GM12892 (cell line): Measurements from ENCODE around the gene RASA3.

Experiments
- DNase-seq: peaks from one replicate; pipeline ENCODE4 v3.0.0; 2011; ENCODE audit not compliant: insufficient read length
- FAIRE-seq: peaks from 2 replicates; lab custom pipeline; 2011; peaks lifted over from hg19 to GRCh38; lab: Jason Lieb, UNC
- POLR2A ChIP-seq: IDR thresholded peaks from 2 replicates; pipeline ENCODE4 v1.6.1; 2011; ENCODE audit warnings: low read depth, low read length, control low read depth
- POLR2AphosphoS5 ChIP-seq: IDR thresholded peaks from 2 replicates; pipeline ENCODE4 v1.6.1; 2011; ENCODE audit warnings: low read depth, low read length, control low read depth
- TAF1 ChIP-seq: IDR thresholded peaks from 2 replicates; pipeline ENCODE4 v1.6.1; 2011; ENCODE audit warnings: low read depth, mild to moderate bottlenecking, control low read depth, low read length, borderline replicate concordance

Gene RASA3

GRCh38 chr13:114032126-114032799, 100.2 kb downstream of the RASA3 start:
- DNase-seq = no peak
- TF ChIP-seq TAF1 (no peak), POLR2AphosphoS5 (no peak), POLR2A (no peak)
- FAIRE-seq = no peak

GRCh38 chr13:114031631-114032030, 100.8 kb downstream of the RASA3 start:
- FAIRE-seq (no peak), DNase-seq (no peak)
- TF ChIP-seq POLR2AphosphoS5 (no peak), TAF1 (no peak), POLR2A (no peak)

GRCh38 chr13:114030666-114031610, 101.5 kb downstream of the RASA3 start:
- TF ChIP-seq TAF1 (no peak), POLR2A (no peak), POLR2AphosphoS5 (no peak)
- DNase-seq (no peak), FAIRE-seq (no peak)

DNA sequence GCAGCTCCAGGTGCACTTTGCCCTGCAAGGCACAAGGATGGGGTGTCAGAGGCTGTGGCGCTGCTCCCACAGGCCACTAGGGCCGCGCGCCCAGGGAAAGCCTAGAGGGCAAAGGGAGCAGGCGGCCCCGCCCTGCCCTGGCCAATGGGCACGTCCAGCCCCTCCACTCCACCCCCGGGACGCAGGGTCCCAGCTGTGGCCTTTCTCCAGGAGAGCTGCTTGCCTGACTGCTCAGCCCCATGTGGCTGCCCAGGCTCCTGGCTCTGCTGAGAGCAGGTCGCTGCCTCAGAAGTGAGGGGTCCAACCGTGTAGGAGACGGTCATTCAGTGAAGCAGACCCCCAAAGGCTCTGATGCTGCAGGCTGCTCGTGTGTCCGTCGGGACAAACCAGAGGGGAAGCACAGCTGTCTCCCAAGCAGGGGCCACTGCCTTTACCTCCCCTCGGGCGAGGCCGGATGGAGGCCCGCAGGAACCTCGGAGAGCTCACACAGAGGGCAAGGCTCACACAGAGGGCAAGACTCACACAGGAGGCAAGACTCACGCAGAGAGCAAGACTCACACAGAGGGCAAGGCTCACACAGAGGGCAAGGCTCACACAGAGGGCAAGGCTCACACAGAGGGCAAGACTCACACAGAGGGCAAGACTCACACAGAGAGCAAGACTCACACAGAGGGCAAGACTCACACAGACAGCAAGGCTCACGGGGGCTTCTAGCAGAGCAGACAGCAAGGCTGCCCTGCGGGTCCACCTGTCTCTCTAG, 102.4 kb downstream of the RASA3 start:
- DNase-seq (no peak), FAIRE-seq (no peak)
- TF ChIP-seq POLR2AphosphoS5 (no peak), TAF1 (no peak), POLR2A (no peak)

DNA sequence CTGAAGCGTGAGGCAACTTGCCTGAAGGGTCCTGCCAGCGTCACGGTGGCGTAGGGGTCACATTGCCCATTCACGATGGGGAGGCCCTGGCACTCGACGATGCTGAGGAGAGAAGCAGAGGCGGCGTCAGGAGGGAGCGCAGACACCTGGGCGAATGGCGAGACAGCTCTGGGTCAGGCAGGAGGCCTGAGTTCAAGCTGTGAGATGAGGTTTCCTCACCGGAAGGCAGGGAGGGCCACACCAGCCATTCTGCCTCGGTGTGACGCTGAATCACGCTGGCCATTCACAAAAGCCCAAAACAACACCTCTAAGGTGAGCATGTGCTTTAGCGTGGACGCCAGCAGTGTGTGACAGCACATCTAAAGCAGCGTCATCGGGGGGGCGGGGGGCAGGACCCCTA, 104.6 kb downstream of the RASA3 start:
- FAIRE-seq (peak; percentile 21), DNase-seq (no peak)
- TF ChIP-seq TAF1 (no peak), POLR2AphosphoS5 (no peak), POLR2A (no peak)

GRCh38 chr13:114027046-114027715, 105.2 kb downstream of the RASA3 start:
- DNase-seq (no peak), FAIRE-seq (no peak)
- TF ChIP-seq POLR2AphosphoS5 (no peak), TAF1 (no peak), POLR2A (no peak)

DNA sequence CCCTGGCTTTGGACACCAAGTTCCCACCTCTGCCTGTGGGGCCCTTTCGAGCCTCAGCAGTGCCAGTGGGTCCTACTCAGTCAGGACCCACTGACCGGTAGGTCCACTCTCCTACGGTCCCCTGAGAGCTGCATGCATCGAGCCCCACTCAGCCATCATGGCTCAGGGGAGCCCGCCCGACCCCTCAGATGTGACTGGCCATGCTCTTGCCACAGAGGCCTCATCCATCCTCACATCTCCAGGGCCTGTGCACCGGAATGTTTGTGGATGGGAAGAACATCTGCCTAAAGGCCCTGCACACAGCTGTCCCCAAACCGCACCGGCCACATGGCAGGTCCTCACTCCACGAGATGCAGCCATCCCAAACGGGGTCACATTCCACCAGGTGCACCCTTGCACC, 105.9 kb downstream of the RASA3 start:
- FAIRE-seq (no peak), DNase-seq (no peak)
- TF ChIP-seq POLR2A = no peak
- TF ChIP-seq TAF1 = no peak
- TF ChIP-seq POLR2AphosphoS5 = no peak

GRCh38 chr13:114025714-114026431, 106.5 kb downstream of the RASA3 start:
- TF ChIP-seq TAF1 (no peak), POLR2A (no peak), POLR2AphosphoS5 (no peak)

GRCh38 chr13:114025405-114025713, 107.1 kb downstream of the RASA3 start:
- TF ChIP-seq POLR2A (no peak), POLR2AphosphoS5 (no peak), TAF1 (no peak)
- DNase-seq (no peak), FAIRE-seq (peak; percentile 61)

More at GRCh38 chr13:114025714-114026431, 106.5 kb downstream of the RASA3 start:
- DNase-seq (no peak), FAIRE-seq (no peak)

DNA sequence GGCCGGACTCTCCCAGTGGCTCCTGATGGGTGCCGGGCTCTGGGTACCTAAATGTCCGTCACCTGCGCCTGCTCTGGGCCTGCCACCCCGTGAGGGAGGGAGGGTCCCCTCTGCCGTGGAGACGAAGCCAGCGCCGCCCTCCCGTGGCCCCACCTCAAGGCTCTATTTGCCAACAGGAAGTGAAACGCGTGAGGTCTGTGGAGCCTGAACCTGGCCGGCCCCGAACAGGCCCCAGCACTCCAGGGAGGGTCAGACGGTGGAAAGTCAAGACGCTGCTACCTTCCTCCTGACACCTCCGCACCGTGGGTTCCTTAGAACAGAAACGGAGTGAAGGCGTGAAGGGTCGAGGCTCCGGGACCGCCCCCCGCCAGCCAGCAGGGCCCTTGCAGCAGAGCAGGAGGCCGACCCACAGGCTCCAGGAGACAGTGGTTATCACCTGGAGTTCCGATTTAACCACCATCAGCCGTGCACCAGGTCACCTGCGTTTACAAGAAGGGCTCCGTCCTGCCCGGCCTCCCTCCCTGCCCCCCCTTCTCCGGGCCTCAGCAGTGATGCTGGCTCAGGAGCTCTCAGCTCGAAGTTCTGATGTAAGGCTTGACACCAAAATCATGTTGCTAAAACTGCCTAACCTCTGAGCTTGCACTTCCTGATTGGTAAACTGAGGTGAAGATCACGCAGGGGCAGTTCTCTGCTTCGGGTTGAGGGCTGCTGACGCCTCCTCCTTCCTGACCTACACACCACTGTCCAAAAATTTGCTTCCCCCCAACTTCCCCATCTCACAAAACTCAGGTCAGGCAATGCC, 107.6 kb downstream of the RASA3 start:
- TF ChIP-seq TAF1 = no peak
- no peak; the same call in 1 of the 2 replicates for TF ChIP-seq POLR2A
- TF ChIP-seq POLR2AphosphoS5 = no peak
- DNase-seq (peak; percentile 65), FAIRE-seq (peak; percentile 40)
